OCI-LY3 (cell line): ENCODE results near the gene RIN3.

Experiments
- H2AFZ ChIP-seq: fragments of 200-600, 300-600 bp; shearing (Covaris generic); 2 replicates; pipeline ENCODE4 v1.6.0; 2014; ENCODE audit warnings: antibody characterized with exemption, low read depth, low read length
- H3K27ac ChIP-seq: fragments of 200-600, 300-600 bp; sonication (generic); 2 replicates; pipeline ENCODE4 v1.5.1; 2014; ENCODE audit warnings: mild to moderate bottlenecking, low read length, moderate library complexity, mixed read lengths
- H3K27me3 ChIP-seq: fragments of 200-600, 300-600 bp; sonication (generic); 2 replicates; pipeline ENCODE4 v1.6.1; 2014; ENCODE audit warnings: low read depth, low read length, mixed read lengths
- H3K36me3 ChIP-seq: fragments of 200-600, 300-600 bp; sonication (generic); replicated peaks from 2 replicates; pipeline ENCODE3; 2014; ENCODE audit warnings: low read depth, low read length, mixed read lengths
- H3K4me1 ChIP-seq: fragments of 300-600, 200-600 bp; sonication (generic); 2 replicates; pipeline ENCODE4 v1.6.1; 2014; ENCODE audit warnings: low read length, mixed read lengths
- H3K4me2 ChIP-seq: fragments of 200-600, 300-600 bp; sonication (generic); 2 replicates; pipeline ENCODE4 v1.6.1; 2014; ENCODE audit warnings: low read length, mixed read lengths
- H3K4me3 ChIP-seq: fragments of 300-600, 200-600 bp; sonication (generic); 2 replicates; pipeline ENCODE4 v1.5.1; 2014; ENCODE audit warnings: antibody characterized with exemption, mild to moderate bottlenecking, low read length, moderate library complexity
- H3K79me2 ChIP-seq: fragments of 300-600, 200-600 bp; shearing (Covaris generic); 2 replicates; pipeline ENCODE4 v1.6.1; 2014; ENCODE audit warnings: mild to moderate bottlenecking, low read length, mixed read lengths
- H3K9ac ChIP-seq: fragments of 300-600, 200-600 bp; shearing (Covaris generic); 2 replicates; pipeline ENCODE4 v1.6.0; 2014; ENCODE audit warnings: mild to moderate bottlenecking, low read length, moderate library complexity
- H3K9me3 ChIP-seq: fragments of 200-600, 300-600 bp; shearing (Covaris generic); 2 replicates; pipeline ENCODE4 v1.6.1; 2014; ENCODE audit warnings: low read length, mixed read lengths; ENCODE audit not compliant: insufficient read depth
- H4K20me1 ChIP-seq: fragments of 200-600, 300-600 bp; sonication (generic); 2 replicates; pipeline ENCODE4 v1.6.1; 2016; ENCODE audit warnings: low read length, mixed read lengths; ENCODE audit not compliant: insufficient read depth
- CTCF ChIP-seq: fragments of 200-600, 300-600 bp; sonication (generic); IDR thresholded peaks from 2 replicates; pipeline ENCODE4 v1.5.1; 2014; ENCODE audit warnings: antibody characterized with exemption, low read length, low read depth
- EZH2phosphoT487 ChIP-seq: fragments of 200-600 bp; shearing (Covaris generic); IDR thresholded peaks from 2 replicates; pipeline ENCODE4 v1.6.1; 2018; ENCODE audit warnings: antibody characterized with exemption, mixed run types, low read depth

The RIN3 gene

GRCh38 chr14:92624764-92625163 is 111.2 kb downstream of the RIN3 start:
- peaks cover 6% of the 10 kb centered on the region for H3K36me3 ChIP-seq
- H3K9me3 ChIP-seq: peaks cover 22% of the 10 kb centered on the region
- H3K27ac ChIP-seq: no peak overlapping the region

GRCh38 chr14:92625213-92625612 is 111.6 kb downstream of the RIN3 start:
- peaks cover 22% of the 10 kb centered on the region for H3K9me3 ChIP-seq
- no peak overlapping the region for H3K4me2 ChIP-seq

More at GRCh38 chr14:92624764-92625163, 111.2 kb downstream of the RIN3 start:
- Histone ChIP-seq H3K79me2 (no peaks in the 10 kb centered on the region), H3K4me1 (no peaks in the 10 kb centered on the region), H3K4me2 (no peak overlapping the region), H3K27me3 (no peaks in the 10 kb centered on the region), H3K4me3 (no peak overlapping the region), H4K20me1 (no peaks in the 10 kb centered on the region), H2AFZ (no peak overlapping the region), H3K9ac (no peak overlapping the region)
- TF ChIP-seq EZH2phosphoT487: no peak
- no peak for TF ChIP-seq CTCF

GRCh38 chr14:92626041-92626440 is 112.5 kb downstream of the RIN3 start:
- H3K27ac ChIP-seq: no peak overlapping the region
- H3K4me1 ChIP-seq: no peaks in the 10 kb centered on the region
- H2AFZ ChIP-seq: no peak overlapping the region
- peaks cover 22% of the 10 kb centered on the region for H3K9me3 ChIP-seq
- no peaks in the 10 kb centered on the region for H3K79me2 ChIP-seq
- H3K4me2 ChIP-seq: no peak overlapping the region
- no peak overlapping the region for H3K9ac ChIP-seq
- H3K27me3 ChIP-seq: no peaks in the 10 kb centered on the region
- H3K4me3 ChIP-seq: no peak overlapping the region
- peaks cover 6% of the 10 kb centered on the region for H3K36me3 ChIP-seq
- no peaks in the 10 kb centered on the region for H4K20me1 ChIP-seq
- TF ChIP-seq CTCF (no peak), EZH2phosphoT487 (no peak)

More at GRCh38 chr14:92625213-92625612, 111.6 kb downstream of the RIN3 start:
- Histone ChIP-seq H2AFZ (no peak overlapping the region), H3K27ac (no peak overlapping the region), H3K9ac (no peak overlapping the region), H3K4me1 (no peaks in the 10 kb centered on the region), H3K4me3 (no peak overlapping the region), H4K20me1 (no peaks in the 10 kb centered on the region), H3K27me3 (no peaks in the 10 kb centered on the region), H3K36me3 (peaks cover 6% of the 10 kb centered on the region), H3K79me2 (no peaks in the 10 kb centered on the region)
- TF ChIP-seq CTCF: no peak
- no peak for TF ChIP-seq EZH2phosphoT487

- no peaks in the 10 kb centered on the region for H4K20me1 ChIP-seq
- H3K27ac ChIP-seq: no peak overlapping the region
- H3K4me2 ChIP-seq: no peak overlapping the region
- no peaks in the 10 kb centered on the region for H3K79me2 ChIP-seq
- no peak for TF ChIP-seq EZH2phosphoT487
- no peak for TF ChIP-seq CTCF
- peaks cover 15% of the 10 kb centered on the region for H3K9me3 ChIP-seq
- H3K36me3 ChIP-seq: peaks cover 3% of the 10 kb centered on the region
- no peaks in the 10 kb centered on the region for H3K4me1 ChIP-seq
- H3K27me3 ChIP-seq: no peaks in the 10 kb centered on the region
- H3K9ac ChIP-seq: no peak overlapping the region
- H3K4me3 ChIP-seq: no peak overlapping the region
- H2AFZ ChIP-seq: no peak overlapping the region
Observed at GRCh38 chr14:92627707-92628215, 114.2 kb downstream of the RIN3 start.
